ENCODE measurements around the gene TANGO6.

- TF ChIP-seq, protein P1, sequence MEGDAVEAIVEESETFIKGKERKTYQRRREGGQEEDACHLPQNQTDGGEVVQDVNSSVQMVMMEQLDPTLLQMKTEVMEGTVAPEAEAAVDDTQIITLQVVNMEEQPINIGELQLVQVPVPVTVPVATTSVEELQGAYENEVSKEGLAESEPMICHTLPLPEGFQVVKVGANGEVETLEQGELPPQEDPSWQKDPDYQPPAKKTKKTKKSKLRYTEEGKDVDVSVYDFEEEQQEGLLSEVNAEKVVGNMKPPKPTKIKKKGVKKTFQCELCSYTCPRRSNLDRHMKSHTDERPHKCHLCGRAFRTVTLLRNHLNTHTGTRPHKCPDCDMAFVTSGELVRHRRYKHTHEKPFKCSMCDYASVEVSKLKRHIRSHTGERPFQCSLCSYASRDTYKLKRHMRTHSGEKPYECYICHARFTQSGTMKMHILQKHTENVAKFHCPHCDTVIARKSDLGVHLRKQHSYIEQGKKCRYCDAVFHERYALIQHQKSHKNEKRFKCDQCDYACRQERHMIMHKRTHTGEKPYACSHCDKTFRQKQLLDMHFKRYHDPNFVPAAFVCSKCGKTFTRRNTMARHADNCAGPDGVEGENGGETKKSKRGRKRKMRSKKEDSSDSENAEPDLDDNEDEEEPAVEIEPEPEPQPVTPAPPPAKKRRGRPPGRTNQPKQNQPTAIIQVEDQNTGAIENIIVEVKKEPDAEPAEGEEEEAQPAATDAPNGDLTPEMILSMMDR (IDR thresholded peaks at IDR 0.05) = no peak
- TF ChIP-seq POLR2A (IDR thresholded peaks at IDR 0.05) = no peak
Observed at GRCh38 chr16:68857479-68857878, 14.1 kb downstream of the TANGO6 start.
